ENCODE measurements around the gene APOD.
"Not testable (repeated sequence)": the region's sequence is repeated elsewhere in the genome, so short reads cannot be mapped to it uniquely, and the experiment has no call there.

The APOD gene

DNA sequence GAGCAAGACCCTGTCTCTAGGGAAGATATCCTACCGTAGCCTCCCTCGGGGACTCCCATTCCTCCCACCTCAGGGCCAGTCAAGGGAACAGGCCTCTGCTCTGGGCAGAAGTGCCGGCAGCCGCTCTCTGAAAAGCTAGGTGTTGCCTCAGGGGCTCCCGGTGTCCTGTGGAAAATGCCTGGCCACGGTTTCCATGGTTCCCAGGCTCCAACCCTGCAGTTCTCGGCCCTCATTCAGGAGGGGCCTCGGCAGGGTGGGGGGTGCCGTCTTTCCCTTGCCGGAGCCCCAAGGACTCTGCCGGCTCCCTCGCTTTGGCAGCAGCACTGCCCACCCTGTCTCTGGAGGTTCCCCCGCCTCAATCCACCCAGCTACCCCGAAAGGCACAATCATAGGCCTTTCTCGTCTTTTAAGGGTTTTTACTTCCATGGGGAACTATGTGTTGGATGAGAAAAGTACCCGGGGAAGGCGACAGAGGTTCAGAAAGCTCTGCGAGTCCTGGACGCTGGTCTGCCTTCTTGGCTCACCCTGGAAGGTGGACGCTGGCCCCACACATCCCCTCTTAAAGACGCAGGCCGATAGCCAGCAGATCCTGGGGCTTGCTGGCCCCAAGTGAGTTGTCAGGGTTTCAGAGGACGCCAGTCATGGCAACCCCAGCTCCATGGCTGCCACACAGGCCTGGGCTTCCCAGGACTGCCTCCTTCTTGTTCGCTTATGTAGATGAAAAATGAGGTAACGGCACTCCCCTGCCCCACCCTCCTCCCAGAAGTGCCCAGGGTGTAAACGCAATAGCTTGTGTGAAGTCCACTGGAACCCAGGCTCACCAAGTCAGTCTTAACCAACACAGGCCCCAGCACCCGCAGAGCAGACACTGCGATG, 34.3 kb upstream of the APOD start:
- not testable (repeated sequence) for FAIRE-seq

DNA sequence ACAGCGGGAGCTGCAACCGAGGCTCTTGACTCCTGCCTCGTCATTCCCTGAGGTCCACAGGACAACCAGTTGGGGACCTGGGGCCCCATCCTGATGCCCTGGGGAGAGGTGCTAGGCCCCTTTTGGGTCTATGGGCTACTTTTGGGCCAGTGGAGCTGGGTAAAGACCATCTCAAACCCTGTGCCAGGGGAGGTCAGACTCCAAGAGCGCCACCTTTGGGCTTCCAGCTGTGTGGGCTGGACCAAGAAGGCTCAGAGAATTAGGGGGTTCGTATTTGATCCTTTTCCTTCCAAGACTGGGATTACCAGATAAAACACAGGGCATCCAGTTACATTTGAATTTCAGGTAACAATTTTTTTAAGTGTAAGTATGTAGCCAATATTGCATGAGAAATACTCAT, 33.4 kb upstream of the APOD start:
- FAIRE-seq, result not testable (repeated sequence)

- FAIRE-seq, result no peak
These were observed 32.9 kb upstream of the APOD start for GRCh38 chr3:195616681-195617080.

GRCh38 chr3:195615952-195616537, 32.3 kb upstream of the APOD start:
- not testable (repeated sequence) for FAIRE-seq

- FAIRE-seq, result not testable (repeated sequence)
These were observed 31.1 kb upstream of the APOD start for GRCh38 chr3:195614672-195615504.

DNA sequence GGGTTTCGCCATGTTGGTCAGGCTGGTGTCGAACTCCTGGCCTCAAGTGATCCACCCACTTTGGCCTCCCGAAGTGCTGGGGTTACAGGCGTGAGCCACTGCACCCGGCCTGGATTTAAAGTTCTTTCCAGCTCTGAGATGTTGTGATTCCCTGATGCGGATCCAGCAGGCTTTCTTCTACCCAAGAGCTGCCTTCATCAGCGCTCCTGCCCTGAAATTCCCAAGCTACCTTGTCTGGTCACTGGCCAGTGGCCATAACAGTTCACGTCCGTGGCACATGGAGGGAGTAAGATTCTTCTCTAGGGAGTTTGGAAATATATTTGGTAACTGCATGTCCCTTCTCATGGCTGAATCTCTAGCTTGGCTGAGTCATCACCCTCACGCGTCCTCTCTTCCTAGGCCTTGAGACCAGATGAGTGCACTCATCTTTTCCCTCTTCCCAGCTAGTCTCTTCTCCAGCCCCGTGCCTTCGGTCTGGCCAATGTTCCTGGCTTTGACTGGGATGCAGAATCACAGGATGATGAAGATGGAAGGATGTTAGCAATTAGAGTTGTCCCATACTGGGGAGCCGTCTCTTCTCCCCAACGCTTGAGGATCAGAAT, 29.8 kb upstream of the APOD start:
- FAIRE-seq, result no peak

- no peak for FAIRE-seq
These were observed 28.5 kb upstream of the APOD start for GRCh38 chr3:195612075-195612800.

- no peak for FAIRE-seq
These were observed 25.5 kb upstream of the APOD start for GRCh38 chr3:195609229-195609628.

GRCh38 chr3:195601785-195602184, 18.0 kb upstream of the APOD start:
- not testable (repeated sequence) for FAIRE-seq

DNA sequence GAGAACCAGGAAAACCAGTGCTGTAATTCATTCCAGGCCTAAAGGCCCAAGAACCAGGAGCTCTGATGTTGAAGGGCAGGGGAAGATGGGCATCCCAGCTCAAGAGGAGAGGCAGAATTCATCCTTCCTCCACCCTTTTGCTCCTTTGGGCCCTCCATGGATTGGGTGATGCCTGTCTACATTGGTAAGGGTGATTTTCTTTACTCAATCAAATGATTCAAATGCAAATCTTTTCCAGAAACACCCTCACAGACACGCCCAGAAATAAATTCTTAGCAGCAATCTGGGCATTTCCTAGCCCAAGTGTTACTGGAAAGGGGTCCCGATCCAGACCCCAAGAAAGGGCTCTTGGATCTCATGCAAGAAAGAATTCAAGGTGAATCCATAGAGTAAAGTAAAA, 17.6 kb upstream of the APOD start:
- no peak for FAIRE-seq

- FAIRE-seq, result not testable (repeated sequence)
These were observed 16.2 kb upstream of the APOD start for GRCh38 chr3:195599926-195600325.

- FAIRE-seq, result not testable (repeated sequence)
These were observed 15.8 kb upstream of the APOD start for GRCh38 chr3:195599516-195599915.

DNA sequence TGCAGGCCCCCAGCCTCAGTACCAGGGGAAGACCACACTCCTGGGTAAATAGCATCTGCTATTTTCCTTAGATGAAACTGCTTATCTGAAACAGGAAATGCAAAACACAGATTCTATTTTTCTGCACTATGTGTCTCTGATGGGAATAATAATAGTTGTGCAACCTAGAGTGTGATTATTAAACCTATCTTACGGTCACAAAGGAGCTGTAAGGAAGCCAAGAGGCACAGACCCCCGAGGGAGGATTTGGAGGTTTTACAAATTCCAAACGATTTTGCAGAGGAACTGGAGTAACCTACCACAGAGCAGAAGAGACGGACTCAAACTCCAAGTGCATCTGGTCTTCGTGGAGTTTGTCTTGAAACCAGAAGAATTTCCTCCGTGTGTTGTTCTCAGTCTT, 14.1 kb upstream of the APOD start:
- no peak for FAIRE-seq

GRCh38 chr3:195597229-195597628, 13.5 kb upstream of the APOD start:
- no peak for FAIRE-seq

DNA sequence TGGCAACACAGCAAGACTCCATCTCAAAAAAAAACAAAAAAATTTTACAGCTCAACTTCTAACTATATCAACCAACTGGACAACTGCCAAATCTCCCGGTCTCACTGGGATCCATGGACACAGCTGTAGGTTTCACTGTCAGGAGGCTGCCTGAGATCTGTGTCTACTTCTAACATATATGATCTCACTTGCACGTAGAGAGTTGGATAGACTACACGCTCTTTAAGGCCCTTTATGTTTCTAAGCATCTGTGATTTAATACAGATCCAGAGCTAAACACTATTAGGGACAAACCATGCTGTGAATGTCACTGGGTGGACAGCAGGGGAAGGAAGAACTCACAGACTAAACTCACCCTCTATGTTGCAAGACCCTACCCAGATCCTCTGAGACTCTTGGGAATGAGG, 13.0 kb upstream of the APOD start:
- no peak for FAIRE-seq

DNA sequence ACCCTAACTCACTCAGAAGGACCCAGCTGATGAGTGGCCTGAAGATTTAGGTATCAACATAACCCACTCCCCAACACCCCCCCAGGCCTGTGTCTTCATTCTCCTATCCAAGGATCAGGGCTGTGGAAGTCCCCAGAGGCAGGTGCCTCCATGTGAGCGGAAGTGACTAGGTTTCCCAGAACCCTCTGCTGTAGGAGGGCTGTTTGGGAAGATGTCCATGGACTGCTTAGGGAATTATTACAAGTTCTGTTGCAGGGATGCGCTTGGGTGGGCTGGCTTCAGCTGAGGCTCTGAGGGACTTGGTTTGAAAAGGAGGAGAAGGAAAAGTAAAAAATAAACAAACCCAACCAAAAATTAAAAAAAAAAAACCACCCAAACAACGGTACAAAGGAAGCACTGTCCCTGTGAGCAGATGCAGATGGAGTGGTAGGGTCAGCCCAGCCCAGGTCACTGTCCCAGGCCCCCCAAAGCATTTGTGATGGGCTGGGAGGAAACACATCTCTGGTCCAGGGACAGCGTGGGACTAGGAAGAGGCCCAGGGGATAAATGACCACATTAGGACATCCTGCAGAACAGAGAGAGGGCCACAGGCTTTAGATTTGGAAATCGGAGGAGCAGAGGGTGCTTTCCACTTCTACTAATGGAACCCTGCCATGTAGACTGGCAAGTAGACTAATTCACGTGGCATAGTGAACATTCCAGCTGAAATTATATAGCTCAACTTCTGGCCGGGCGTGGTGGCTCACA, 12.2 kb upstream of the APOD start:
- no peak for FAIRE-seq

GRCh38 chr3:195591852-195592251, 8.1 kb upstream of the APOD start:
- FAIRE-seq, result no peak

GRCh38 chr3:195591220-195591619, 7.5 kb upstream of the APOD start:
- FAIRE-seq, result no peak

- not testable (repeated sequence) for FAIRE-seq
These were observed 6.6 kb upstream of the APOD start for GRCh38 chr3:195590381-195590780.

DNA sequence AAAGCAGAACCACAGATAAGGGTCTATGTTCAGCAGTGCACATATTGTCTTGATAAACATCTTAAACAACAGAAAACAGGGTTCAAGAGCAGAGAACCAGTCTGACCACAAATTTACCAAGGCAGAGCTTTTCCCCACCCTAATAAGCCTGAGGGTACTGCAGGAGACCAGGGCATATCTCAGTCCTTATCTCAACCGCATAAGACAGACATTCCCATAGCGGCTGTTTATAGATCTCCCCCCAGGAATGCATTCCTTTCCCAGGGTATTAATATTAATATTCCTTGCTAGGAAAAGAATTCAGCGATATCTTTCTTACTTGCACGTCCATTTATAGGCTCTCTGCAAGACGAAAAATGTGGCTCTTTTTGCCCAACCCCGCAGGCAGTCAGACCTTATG, 6.1 kb upstream of the APOD start:
- FAIRE-seq, result not testable (repeated sequence)

- no peak for FAIRE-seq
These were observed 4.1 kb upstream of the APOD start for GRCh38 chr3:195587824-195588223.

DNA sequence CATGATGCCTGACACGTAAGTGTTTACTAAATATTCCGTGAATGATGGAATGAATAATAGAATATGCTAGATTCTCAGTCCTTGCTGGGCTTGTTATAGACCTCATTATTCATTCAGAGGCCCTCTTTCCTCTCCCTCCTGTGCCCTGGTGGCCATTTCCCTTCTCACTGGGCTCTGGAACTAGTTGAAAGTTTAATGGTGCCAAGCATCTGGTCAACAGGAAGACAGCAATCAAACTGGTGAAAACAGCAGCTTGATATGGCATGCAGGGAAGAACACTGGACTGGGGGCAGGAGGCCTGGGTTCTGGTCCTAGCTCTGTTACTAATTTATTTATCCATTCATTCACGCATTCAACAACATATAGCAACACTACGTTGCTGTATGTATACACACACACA, 3.7 kb upstream of the APOD start:
- FAIRE-seq, result no peak
